HL-60 (cell line): Measurements from ENCODE around the gene ZNF566.

Experiments used
- GABPA ChIP-seq: IDR thresholded peaks from 2 replicates; pipeline ENCODE4 v1.6.1; 2012; ENCODE audit warnings: low read depth
- POLR2AphosphoS5 ChIP-seq: IDR thresholded peaks from 2 replicates; pipeline ENCODE4 v1.6.1; 2012; ENCODE audit warnings: low read depth
- SPI1 ChIP-seq: IDR thresholded peaks from 2 replicates; pipeline ENCODE4 v1.6.1; 2012; ENCODE audit warnings: low read depth, mild to moderate bottlenecking, borderline replicate concordance
- TF ChIP-seq, protein P1 (sequence below): IDR thresholded peaks from one replicate; pipeline ENCODE4 v1.5.1; 2011; ENCODE audit warnings: low read length, control low read depth, inconsistent platforms; ENCODE audit not compliant: insufficient read depth
- TF ChIP-seq, protein P2 (sequence below): IDR thresholded peaks from 2 replicates; pipeline ENCODE4 v1.6.1; 2012; ENCODE audit warnings: low read depth; ENCODE audit not compliant: insufficient replicate concordance

DNA sequence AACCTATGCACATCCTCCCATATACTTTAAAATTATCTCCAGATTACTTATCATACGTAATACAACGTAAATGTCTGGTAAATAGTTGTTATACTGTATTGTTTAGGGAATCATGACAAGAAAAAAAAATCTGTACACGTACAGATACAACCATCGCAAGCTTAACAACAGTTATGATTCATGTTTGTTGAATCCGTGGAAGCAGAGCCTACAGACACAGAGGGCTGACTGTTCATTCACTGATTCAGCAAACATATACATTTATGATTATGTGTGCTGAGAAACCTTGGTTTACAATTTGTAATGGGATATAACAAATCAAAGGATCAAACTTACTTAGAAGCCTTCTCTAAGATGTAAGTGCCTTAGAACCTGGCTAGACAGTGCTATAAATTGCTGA lies 37.2 kb upstream of the ZNF566 start:
- TF ChIP-seq, protein P1, sequence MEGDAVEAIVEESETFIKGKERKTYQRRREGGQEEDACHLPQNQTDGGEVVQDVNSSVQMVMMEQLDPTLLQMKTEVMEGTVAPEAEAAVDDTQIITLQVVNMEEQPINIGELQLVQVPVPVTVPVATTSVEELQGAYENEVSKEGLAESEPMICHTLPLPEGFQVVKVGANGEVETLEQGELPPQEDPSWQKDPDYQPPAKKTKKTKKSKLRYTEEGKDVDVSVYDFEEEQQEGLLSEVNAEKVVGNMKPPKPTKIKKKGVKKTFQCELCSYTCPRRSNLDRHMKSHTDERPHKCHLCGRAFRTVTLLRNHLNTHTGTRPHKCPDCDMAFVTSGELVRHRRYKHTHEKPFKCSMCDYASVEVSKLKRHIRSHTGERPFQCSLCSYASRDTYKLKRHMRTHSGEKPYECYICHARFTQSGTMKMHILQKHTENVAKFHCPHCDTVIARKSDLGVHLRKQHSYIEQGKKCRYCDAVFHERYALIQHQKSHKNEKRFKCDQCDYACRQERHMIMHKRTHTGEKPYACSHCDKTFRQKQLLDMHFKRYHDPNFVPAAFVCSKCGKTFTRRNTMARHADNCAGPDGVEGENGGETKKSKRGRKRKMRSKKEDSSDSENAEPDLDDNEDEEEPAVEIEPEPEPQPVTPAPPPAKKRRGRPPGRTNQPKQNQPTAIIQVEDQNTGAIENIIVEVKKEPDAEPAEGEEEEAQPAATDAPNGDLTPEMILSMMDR = no peak
- TF ChIP-seq GABPA = no peak
- TF ChIP-seq, protein P2, sequence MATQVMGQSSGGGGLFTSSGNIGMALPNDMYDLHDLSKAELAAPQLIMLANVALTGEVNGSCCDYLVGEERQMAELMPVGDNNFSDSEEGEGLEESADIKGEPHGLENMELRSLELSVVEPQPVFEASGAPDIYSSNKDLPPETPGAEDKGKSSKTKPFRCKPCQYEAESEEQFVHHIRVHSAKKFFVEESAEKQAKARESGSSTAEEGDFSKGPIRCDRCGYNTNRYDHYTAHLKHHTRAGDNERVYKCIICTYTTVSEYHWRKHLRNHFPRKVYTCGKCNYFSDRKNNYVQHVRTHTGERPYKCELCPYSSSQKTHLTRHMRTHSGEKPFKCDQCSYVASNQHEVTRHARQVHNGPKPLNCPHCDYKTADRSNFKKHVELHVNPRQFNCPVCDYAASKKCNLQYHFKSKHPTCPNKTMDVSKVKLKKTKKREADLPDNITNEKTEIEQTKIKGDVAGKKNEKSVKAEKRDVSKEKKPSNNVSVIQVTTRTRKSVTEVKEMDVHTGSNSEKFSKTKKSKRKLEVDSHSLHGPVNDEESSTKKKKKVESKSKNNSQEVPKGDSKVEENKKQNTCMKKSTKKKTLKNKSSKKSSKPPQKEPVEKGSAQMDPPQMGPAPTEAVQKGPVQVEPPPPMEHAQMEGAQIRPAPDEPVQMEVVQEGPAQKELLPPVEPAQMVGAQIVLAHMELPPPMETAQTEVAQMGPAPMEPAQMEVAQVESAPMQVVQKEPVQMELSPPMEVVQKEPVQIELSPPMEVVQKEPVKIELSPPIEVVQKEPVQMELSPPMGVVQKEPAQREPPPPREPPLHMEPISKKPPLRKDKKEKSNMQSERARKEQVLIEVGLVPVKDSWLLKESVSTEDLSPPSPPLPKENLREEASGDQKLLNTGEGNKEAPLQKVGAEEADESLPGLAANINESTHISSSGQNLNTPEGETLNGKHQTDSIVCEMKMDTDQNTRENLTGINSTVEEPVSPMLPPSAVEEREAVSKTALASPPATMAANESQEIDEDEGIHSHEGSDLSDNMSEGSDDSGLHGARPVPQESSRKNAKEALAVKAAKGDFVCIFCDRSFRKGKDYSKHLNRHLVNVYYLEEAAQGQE = no peak
- TF ChIP-seq POLR2AphosphoS5 = no peak
- no peak for TF ChIP-seq SPI1
